ENCODE results near the gene PIPOX.

The PIPOX gene

GRCh38 chr17:29031488-29031887, 11.5 kb upstream of the PIPOX start:
- no peak for DNase-seq (ENCODE audit: low read depth)
- TF ChIP-seq CTCF (IDR thresholded peaks at IDR 0.05; ENCODE audit: control insufficient read depth, extremely low read depth, insufficient read depth), result no peak
- no peak overlapping the region for H3K4me3 ChIP-seq (ENCODE audit: low read depth, low read length)

DNA sequence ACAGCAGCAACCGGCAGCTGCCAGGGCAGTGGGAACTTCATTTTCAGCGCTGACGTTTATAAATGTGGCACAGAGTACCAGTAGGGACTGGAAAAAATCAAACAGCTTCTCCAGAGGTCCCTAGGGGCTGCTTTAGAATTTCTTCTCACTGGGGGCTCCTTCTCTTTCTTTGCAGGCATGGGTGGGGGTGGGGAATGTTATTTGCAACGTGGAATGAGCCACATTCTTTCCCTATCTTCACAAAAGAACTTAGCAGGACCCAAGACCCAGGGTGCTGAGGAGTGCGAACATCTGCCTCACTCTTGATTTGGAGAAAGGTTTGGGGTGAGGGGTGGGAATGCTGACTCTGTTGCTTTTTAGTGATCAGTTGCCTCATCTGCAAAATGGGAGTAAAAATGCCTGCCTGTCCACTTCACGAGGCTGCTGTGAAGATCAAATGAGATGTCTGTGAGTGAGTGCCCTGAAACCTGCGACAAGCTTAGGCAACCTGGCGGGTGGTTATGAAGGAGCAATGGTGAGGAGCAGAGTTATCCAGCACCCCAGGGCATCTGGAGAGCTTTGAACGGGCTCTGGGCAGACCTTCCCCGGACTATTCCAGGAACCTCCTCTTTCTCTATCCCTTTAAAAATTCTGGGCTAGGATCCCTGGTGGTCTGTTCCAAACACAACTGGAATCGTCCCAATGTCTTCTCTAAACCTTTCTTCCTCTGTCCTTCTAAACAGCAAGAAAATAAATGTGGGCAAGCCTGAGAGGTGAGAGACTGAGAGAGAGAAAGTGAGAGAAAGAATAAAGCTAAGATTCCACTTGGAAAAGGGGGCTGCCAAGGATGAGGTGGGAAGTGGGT, 10.7 kb upstream of the PIPOX start:
- H3K4me3 ChIP-seq (ENCODE audit: low read depth, low read length), result no peak overlapping the region
- DNase-seq (ENCODE audit: low read depth), result no peak
- TF ChIP-seq CTCF (IDR thresholded peaks at IDR 0.05; ENCODE audit: control insufficient read depth, extremely low read depth, insufficient read depth), result no peak

GRCh38 chr17:29032857-29033197, 10.1 kb upstream of the PIPOX start:
- no peak overlapping the region for H3K4me3 ChIP-seq (ENCODE audit: low read depth, low read length)
- DNase-seq (ENCODE audit: low read depth), result no peak
- TF ChIP-seq CTCF (IDR thresholded peaks at IDR 0.05; ENCODE audit: control insufficient read depth, extremely low read depth, insufficient read depth), result no peak

DNA sequence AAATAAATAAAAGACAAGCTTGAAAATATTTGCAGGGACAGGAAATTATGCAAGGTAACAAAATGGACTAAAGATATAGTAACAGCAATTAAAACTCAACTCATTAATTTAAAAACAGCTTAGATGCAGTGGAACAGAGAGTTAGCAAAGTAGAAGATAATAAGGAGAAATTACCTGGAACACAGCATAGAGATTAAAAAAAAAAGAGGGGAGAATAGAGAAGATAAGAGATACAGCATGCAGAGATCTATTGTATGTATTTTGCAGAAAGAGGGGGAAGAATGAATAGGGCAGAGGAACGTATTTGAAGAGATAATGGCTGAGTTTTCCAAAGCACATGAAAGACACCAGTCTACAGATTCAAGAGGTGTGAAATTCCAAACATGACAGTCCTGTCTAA, 8.4 kb upstream of the PIPOX start:
- no peak overlapping the region for H3K4me3 ChIP-seq (ENCODE audit: low read depth, low read length)
- no peak for DNase-seq (ENCODE audit: low read depth)
- TF ChIP-seq CTCF (IDR thresholded peaks at IDR 0.05; ENCODE audit: control insufficient read depth, extremely low read depth, insufficient read depth), result no peak

GRCh38 chr17:29036584-29036983, 6.4 kb upstream of the PIPOX start:
- H3K4me3 ChIP-seq (ENCODE audit: low read depth, low read length), result no peak overlapping the region
- DNase-seq (ENCODE audit: low read depth), result no peak
- no peak for TF ChIP-seq CTCF (IDR thresholded peaks at IDR 0.05; ENCODE audit: control insufficient read depth, extremely low read depth, insufficient read depth)

DNA sequence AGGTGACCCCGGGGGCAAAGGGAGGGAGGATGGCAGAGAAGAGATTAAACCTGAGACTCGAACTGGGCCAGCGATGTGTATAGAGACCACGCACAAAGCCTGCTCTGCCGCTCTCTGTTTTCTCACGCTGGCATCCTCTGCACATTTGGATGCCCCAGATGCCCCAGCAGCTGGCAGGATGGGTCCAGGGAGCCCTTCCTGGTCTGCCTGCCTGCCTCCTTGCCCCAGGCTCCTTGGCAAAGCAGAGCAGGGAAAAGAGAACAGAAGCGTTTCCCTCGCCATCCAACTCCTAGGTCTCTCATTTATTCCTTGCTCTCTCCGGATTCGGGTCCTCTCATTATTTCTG, 5.2 kb upstream of the PIPOX start:
- no peak for TF ChIP-seq CTCF (IDR thresholded peaks at IDR 0.05; ENCODE audit: control insufficient read depth, extremely low read depth, insufficient read depth)
- no peak for DNase-seq (ENCODE audit: low read depth)
- no peak overlapping the region for H3K4me3 ChIP-seq (ENCODE audit: low read depth, low read length)

Data from LNCaP clone FGC (cell line).